ENCODE data around the gene OR10J1. TPM values are rescaled to one million over a fixed set of nuclear protein-coding genes. Genes with fewer than 3 reads are reported as not detected.

Gene OR10J1
- total RNA-seq, 1 experiment from 2014 or later: not detected

DNA sequence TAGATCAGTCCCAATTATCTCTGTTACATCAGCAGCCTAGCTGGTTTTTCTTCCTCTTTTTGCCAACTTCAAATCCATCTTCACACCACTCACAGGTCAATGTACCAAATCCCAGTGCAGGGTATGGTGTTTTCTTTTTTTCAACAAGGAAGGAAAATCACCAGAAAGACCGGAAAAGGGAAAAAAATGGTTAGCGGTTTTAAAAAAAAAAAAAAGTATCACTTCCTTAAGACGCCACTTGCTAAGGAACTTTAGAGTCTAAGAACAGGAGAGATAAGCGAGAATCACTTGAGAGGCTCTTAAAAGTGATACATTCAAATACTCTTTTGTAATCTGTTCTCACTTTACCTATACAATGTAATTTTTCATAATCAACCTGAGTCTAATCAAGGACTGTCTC is 3.1 kb upstream of the OR10J1 start:
- no TSS peak for BruUV-seq (replicated peaks)
- TF ChIP-seq, protein P1, sequence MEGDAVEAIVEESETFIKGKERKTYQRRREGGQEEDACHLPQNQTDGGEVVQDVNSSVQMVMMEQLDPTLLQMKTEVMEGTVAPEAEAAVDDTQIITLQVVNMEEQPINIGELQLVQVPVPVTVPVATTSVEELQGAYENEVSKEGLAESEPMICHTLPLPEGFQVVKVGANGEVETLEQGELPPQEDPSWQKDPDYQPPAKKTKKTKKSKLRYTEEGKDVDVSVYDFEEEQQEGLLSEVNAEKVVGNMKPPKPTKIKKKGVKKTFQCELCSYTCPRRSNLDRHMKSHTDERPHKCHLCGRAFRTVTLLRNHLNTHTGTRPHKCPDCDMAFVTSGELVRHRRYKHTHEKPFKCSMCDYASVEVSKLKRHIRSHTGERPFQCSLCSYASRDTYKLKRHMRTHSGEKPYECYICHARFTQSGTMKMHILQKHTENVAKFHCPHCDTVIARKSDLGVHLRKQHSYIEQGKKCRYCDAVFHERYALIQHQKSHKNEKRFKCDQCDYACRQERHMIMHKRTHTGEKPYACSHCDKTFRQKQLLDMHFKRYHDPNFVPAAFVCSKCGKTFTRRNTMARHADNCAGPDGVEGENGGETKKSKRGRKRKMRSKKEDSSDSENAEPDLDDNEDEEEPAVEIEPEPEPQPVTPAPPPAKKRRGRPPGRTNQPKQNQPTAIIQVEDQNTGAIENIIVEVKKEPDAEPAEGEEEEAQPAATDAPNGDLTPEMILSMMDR (IDR thresholded peaks at IDR 0.05; ENCODE audit: unreplicated experiment): no peak
- Mint-ChIP-seq H3K4me3 (ENCODE audit: unreplicated experiment) (no peak overlapping the region), H3K36me3 (ENCODE audit: insufficient read depth, unreplicated experiment) (no peaks in the 10 kb centered on the region), H3K27me3 (ENCODE audit: insufficient read depth, unreplicated experiment) (no peaks in the 10 kb centered on the region), H3K9me3 (ENCODE audit: unreplicated experiment) (no peaks in the 10 kb centered on the region), H3K27ac (ENCODE audit: low read depth, unreplicated experiment) (no peak overlapping the region), H3K4me1 (ENCODE audit: insufficient read depth, unreplicated experiment) (peaks cover 4% of the 10 kb centered on the region)
- POLR2A ChIA-PET: no interaction called here
- CTCF ChIA-PET: interaction anchor here (1.7 to 2.1 kb wide), 2 partner anchors 9 to 11 kb away, joined by 4 to 9 read pairs; no protein-coding TSS in a partner anchor
- DNase-seq (ENCODE audit: unreplicated experiment): no peak
- intact Hi-C loops (cut with micrococcal nuclease): no loop called here

DNA sequence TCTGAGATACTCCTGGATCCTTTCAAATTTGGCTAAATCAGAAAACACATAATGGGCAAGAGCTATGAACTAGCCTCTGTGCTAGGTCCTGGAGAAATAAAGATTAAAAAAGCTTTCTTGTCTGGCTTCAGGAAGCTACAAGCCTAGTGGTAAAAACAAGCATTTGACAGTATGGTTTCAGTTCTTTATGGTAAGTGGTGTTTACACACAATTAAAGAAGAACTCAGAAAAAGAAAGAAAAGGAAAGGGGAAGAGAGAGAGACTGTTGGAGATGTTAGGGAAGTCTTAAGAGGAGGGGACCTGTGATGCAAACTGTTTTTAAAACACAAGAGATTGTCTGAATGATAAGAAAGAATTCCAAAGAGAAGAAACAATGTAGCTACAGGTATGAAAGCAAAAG is 1.8 kb downstream of the OR10J1 start:
- Mint-ChIP-seq H3K27ac (ENCODE audit: low read depth, unreplicated experiment) (no peak overlapping the region), H3K4me1 (ENCODE audit: insufficient read depth, unreplicated experiment) (peaks cover 15% of the 10 kb centered on the region), H3K9me3 (ENCODE audit: unreplicated experiment) (peaks cover 7% of the 10 kb centered on the region), H3K4me3 (ENCODE audit: unreplicated experiment) (no peak overlapping the region), H3K36me3 (ENCODE audit: insufficient read depth, unreplicated experiment) (no peaks in the 10 kb centered on the region), H3K27me3 (ENCODE audit: insufficient read depth, unreplicated experiment) (no peaks in the 10 kb centered on the region)
- POLR2A ChIA-PET: no interaction called here
- no peak for DNase-seq (ENCODE audit: unreplicated experiment)
- BruUV-seq (replicated peaks): no TSS peak
- TF ChIP-seq, protein P1 (IDR thresholded peaks at IDR 0.05; ENCODE audit: unreplicated experiment): no peak
- CTCF ChIA-PET: interaction anchor here (0.8 kb wide), 1 partner anchor 10 kb away, joined by 3 read pairs; the partner anchor contains the start of gene OR10J4
- intact Hi-C loops (cut with micrococcal nuclease): no loop called here

DNA sequence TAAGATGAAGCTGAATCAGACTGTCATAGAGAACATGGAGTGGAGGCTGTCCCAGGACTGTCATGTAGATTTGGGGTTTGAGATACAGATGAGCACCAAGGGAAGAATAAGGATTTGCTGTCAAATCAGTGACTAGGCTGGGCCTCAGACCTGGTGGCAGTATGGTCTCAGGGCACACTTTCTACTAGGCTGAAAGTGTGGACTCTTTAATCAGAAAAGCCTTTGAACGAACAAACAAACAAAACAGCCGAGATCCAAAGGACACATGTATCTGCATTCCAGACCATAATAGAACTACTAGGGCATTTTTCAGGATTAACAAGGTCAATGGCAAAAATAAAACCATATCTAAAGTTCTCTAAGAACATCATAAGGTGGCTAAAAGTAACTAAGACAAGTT is 2.9 kb downstream of the OR10J1 start:
- ChIA-PET POLR2A (no interaction called here), CTCF (no interaction called here)
- H3K36me3 Mint-ChIP-seq (ENCODE audit: insufficient read depth, unreplicated experiment): no peaks in the 10 kb centered on the region
- no peak for DNase-seq (ENCODE audit: unreplicated experiment)
- intact Hi-C loops (cut with micrococcal nuclease): no loop called here
- TF ChIP-seq, protein P1 (IDR thresholded peaks at IDR 0.05; ENCODE audit: unreplicated experiment): no peak
- no peak overlapping the region for H3K27ac Mint-ChIP-seq (ENCODE audit: low read depth, unreplicated experiment)
- H3K27me3 Mint-ChIP-seq (ENCODE audit: insufficient read depth, unreplicated experiment): no peaks in the 10 kb centered on the region
- no TSS peak for BruUV-seq (replicated peaks)
- peaks cover 11% of the 10 kb centered on the region for H3K9me3 Mint-ChIP-seq (ENCODE audit: unreplicated experiment)
- H3K4me3 Mint-ChIP-seq (ENCODE audit: unreplicated experiment): no peak overlapping the region
- H3K4me1 Mint-ChIP-seq (ENCODE audit: insufficient read depth, unreplicated experiment): peaks cover 15% of the 10 kb centered on the region

DNA sequence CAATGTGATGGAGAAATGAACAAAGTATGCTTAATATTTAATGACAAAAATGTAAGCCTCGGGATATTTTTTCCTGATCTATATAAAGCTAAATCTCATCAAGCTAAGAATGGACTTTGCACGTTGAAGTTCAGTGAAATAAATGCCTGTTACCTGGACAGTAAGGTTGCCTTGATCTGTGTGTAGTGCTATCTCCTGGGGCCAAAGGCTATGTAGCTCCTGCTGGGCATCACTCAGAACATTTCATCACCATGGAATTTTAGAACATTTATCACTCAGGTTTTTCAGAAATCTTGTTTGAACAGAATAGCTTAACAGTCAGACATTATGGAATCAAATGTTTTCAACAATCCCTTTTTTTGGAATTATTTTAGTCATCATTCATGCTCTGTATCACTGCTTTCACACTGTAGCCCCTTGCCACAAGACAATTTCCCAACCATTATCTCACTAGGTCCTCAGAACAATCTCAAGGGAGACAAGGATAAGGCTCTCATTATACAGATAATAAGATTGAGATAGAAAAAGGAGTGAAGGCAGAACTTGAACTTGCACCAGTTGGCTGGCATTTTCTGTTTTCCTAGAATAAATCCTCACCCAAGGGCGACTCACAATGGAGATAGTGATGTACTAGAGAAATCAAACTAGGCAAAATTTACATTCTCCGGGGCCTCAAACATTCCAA is 3.7 kb downstream of the OR10J1 start:
- H3K4me1 Mint-ChIP-seq (ENCODE audit: insufficient read depth, unreplicated experiment): peaks cover 15% of the 10 kb centered on the region
- no peak for DNase-seq (ENCODE audit: unreplicated experiment)
- no TSS peak for BruUV-seq (replicated peaks)
- POLR2A ChIA-PET: interaction anchor here (0.8 kb wide), 1 partner anchor 431 kb away, joined by 3 read pairs; no protein-coding TSS in a partner anchor
- H3K27ac Mint-ChIP-seq (ENCODE audit: low read depth, unreplicated experiment): no peak overlapping the region
- CTCF ChIA-PET: interaction anchor here (0.6 to 1.3 kb wide), 3 partner anchors 228 to 693 kb away, joined by 3 to 5 read pairs (median 4); no protein-coding TSS in a partner anchor
- TF ChIP-seq, protein P1 (IDR thresholded peaks at IDR 0.05; ENCODE audit: unreplicated experiment): no peak
- no peaks in the 10 kb centered on the region for H3K36me3 Mint-ChIP-seq (ENCODE audit: insufficient read depth, unreplicated experiment)
- no peak overlapping the region for H3K4me3 Mint-ChIP-seq (ENCODE audit: unreplicated experiment)
- intact Hi-C loops (cut with micrococcal nuclease): no loop called here
- H3K27me3 Mint-ChIP-seq (ENCODE audit: insufficient read depth, unreplicated experiment): no peaks in the 10 kb centered on the region
- peaks cover 19% of the 10 kb centered on the region for H3K9me3 Mint-ChIP-seq (ENCODE audit: unreplicated experiment)
